HG02763 (cell line): Measurements from ENCODE around the gene CACNG1.

Experiments used
- ATAC-seq: cut with Tn5 transposase; IDR thresholded peaks from one replicate; pipeline ENCODE4 v1.9.1; 2021; ENCODE audit warnings: mild to moderate bottlenecking, moderate library complexity; ENCODE audit not compliant: unreplicated experiment

Gene CACNG1

DNA sequence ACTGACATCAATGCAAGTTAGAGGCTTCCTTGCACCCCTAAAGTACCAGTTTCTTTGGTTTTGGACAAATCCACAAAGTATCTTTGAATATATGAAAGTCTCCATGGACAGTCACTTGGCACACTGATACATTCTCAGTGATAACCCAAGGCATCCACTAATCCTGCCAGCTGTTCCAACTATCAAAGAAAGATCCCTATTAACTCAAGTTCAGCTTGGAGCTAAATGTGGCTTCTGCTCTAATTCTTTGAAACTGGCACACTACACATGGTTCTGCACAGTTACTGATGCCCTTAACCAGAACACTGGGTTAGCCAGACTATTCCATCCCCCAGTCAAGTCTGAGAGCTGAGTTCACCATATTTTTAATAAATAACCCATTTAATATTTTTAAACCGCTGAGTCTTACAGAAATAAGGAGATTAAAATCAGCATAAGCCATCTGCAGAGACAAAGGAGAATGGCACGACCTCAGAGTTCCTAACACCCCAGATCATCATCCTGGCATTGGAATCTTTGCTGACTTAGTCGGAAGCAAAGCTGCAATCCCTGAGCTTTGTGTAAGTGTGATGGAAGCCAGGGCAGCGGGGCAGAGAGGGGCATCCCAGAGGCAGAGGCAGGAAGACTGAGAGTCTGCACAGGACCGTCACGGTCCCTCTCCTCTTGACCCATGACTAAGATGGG, 6.3 kb downstream of the CACNG1 start:
- no peak for ATAC-seq

GRCh38 chr17:67051155-67051538, 6.8 kb downstream of the CACNG1 start:
- no peak for ATAC-seq

GRCh38 chr17:67051837-67052236, 7.5 kb downstream of the CACNG1 start:
- ATAC-seq = no peak

DNA sequence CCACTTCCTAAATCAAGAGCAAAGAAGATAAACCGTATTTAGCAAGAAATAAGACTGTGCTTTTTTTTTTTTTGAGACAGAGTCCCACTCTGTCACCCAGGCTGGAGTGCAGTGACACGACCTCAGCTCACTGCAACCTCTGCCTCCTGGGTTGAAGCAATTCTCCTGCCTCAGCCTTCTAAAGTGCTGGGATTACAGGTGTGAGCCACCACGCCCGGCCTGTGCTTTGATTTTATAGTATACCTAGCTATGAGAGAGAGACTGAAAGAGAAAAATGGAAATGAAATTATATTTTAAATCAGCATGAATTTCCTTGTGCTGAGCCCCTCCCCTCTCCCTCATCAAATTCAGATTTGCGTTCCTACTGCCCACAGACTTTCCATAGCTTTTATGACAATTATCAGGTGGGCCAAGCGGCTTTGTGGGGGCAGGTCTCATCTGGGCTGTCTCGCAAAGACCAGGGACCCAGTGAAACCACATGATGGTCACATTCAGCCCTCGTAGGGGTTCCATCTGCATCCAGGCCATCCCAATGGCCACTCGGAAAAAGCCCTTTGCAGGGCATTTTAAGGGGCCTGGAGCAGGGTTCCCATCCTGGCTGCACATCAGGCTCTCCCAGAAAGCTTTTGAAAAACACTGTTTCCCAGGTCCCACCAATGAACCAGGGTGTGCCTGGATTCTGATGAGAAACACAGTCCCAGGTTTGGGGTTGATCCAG, 8.5 kb downstream of the CACNG1 start:
- ATAC-seq = no peak

GRCh38 chr17:67053438-67054000, 9.2 kb downstream of the CACNG1 start:
- no peak for ATAC-seq

DNA sequence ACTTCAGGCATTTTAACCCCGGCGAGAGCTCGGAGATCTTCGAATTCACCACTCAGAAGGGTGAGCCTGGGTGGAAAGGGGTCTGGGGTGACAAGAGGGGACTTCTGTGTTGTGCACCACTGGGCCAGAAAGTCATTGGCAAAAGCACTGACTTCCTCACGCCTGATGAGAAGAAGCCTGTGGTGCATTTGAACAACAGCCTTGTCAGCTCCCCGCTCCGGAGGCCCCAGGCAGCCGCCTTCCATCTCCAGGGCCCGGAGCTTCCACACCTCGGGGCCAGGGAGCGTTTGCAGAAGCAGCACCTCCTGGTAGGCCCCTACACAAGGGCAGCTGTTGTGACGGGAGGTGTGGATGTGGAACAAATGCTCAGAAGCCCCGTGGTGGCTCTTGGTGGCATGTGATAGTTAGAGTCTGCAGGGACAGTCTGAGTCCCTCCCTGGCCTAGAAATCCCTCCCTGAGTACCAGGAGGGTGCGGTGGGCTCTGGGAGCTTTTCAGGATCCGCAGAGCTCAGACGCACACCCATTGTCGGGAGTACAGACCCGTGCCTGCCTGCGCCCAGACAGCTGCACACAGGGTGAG, 9.7 kb downstream of the CACNG1 start:
- no peak for ATAC-seq

DNA sequence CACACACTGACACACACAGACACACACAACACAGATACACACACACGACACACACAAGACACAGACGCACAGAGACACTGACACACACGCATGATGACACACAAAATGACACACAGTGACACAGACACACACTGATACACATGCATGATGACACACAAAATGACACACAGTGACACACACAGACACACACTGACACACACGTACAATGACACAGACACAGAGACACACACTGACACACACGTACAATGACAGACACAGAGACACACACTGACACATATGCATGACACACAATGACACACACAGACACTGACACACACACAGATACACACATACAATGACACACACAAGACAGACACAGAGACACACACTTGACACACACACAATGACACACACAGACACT, 10.3 kb downstream of the CACNG1 start:
- no peak for ATAC-seq

- no peak for ATAC-seq
Measured at GRCh38 chr17:67055041-67055443, 10.7 kb downstream of the CACNG1 start.

DNA sequence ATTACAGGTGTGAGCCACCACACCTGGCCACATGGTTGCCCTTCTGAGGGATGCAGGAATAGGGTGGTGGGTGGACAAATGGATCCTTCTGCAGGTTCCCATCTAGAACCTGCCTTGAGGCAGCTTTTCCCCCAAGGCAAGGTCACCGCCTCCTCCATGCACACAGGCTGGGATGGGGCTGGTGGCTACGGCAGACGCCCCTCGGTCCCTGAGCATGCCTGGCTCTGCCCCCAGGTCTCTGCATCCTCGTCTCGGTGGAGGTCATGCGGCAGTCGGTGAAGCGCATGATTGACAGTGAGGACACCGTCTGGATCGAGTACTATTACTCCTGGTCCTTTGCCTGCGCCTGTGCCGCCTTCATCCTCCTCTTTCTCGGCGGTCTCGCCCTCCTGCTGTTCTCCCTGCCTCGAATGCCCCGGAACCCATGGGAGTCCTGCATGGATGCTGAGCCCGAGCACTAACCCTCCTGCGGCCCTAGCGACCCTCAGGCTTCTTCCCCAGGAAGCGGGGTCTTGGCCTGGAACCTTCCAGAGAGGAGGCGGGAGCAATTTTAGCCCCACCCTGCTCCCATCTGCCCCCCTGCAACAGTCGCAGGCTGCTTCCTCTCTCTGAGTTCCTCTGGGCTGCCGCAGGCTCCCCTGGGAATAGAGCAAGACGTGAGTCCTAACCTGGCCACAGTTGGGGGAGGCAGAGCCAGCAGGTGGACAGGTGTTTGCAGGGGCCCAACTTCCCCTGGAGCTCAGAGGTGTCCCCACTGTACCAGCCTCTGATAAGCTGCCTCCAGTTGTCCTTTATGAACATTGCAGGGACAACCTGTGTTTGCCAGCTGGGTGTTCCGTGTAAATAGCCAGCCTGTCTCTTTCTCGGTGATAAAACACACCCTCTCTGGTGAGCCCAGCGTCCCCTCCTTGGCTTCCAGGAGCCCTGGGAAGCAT, 11.7 kb downstream of the CACNG1 start:
- ATAC-seq = no peak

- ATAC-seq = no peak
Measured at GRCh38 chr17:67056746-67057490, 12.6 kb downstream of the CACNG1 start.

DNA sequence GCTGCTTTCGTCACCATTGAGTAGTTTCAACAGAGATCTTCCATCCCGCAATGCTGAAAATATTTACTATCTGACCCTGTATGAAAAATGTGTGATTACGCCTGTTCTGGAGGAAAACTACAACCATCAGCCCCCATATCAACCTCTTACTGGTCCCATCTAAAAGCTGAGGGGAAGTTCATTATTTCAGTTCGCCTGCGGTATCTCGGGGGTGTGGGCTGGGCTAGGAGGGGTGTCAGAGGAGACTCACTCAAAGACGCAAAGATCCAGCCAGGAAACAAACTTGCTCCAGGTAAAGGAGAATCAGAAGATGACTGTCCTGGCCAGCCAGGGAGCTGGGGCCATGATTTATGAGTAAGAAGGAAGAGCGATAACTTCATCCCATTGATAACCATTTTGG, 13.7 kb downstream of the CACNG1 start:
- ATAC-seq = no peak

DNA sequence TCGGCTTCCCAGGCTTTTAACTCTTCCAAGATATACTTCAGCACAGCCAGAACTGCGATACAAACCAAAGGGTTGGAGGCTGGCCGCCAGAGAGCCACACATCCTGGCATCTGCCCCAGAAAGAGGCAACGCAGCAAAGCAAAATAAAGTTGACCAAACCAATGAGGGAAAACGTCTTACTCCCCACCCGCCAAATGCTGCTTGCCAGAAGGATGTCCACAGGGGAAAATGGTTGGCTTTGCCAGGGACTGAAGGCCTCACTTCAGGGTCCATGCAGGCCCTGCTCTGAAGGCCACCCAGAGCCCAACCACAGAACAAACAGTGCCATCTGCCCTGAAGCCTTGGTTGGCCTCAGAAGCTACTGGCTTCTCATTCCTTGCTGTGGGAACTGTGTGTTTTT, 15.0 kb downstream of the CACNG1 start:
- no peak for ATAC-seq

GRCh38 chr17:67063141-67063540, 18.8 kb downstream of the CACNG1 start:
- ATAC-seq = no peak

DNA sequence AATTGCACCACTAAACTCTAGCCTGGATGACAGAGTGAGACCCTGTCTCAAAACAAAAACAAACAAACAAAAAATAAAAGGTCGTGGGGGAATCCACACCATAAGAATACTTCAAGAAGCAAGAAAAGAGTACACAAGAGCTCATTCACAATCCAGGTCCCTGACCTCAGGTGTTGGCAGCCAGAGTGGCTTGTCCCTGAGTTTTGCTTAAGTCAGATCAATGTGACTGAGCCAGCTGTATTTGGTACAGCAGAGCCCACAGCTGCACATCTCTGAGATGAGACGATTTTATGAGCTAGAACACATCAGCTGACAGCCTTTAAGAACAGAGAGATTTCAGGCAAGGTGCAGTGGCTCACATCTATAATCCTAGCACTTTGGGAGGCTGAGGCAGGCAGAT, 22.4 kb downstream of the CACNG1 start:
- no peak for ATAC-seq

GRCh38 chr17:67067571-67068482, 23.5 kb downstream of the CACNG1 start:
- no peak for ATAC-seq

- no peak for ATAC-seq
Measured at GRCh38 chr17:67068999-67069398, 24.6 kb downstream of the CACNG1 start.

- ATAC-seq = no peak
Measured at GRCh38 chr17:67069603-67070136, 25.3 kb downstream of the CACNG1 start.

GRCh38 chr17:67071595-67071994, 27.2 kb downstream of the CACNG1 start:
- ATAC-seq = no peak

DNA sequence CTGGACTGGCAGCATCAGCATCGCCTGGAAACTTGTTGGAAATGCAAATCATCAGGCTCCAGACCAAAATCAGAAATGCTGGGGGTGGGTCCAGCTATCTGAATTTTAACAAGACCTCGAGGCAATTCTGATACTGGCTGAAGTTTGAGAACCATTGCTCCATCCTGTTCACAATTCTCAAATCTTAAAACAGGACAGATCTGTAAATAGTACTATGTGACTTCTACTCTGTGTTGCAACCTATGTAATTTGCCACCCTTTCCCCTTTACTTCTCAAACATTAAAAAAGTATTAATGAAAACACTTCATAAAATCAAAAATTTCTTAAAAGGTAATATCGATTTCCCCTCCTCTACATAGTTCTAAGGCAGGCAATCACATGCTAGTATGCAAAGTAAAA, 28.5 kb downstream of the CACNG1 start:
- ATAC-seq = no peak
